ENCODE measurements around the gene PLXNA2.

The PLXNA2 gene

GRCh38 chr1:208230668-208231529 is 13.3 kb downstream of the PLXNA2 start:
- TF ChIP-seq GATA2 (IDR thresholded peaks at IDR 0.05; ENCODE audit: low read depth, low read length) = no peak
- TF ChIP-seq GATA3 (IDR thresholded peaks at IDR 0.05; ENCODE audit: low read depth, low read length) = no peak

DNA sequence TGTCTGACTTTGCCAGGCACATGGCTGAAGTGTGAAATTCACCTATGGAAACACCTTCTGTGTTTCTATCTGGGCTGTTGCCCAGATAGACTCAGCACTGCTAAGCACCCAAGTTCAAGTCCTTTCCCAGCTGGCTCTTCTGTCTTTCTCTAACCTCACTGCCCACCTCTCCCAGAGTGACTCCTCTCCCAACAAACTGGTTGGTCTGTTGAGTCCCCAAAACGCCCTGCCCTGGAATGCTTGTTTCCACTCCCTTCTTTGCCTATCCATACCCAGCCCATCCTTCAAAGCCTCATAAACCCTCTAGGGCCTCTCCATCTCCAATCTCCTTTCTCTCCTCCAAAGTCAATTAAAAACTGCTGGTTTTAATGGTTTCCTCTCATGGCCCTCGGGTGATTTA is 15.6 kb downstream of the PLXNA2 start:
- no peak for TF ChIP-seq GATA2 (IDR thresholded peaks at IDR 0.05; ENCODE audit: low read depth, low read length)
- TF ChIP-seq GATA3 (IDR thresholded peaks at IDR 0.05; ENCODE audit: low read depth, low read length) = no peak

- no peak for TF ChIP-seq GATA2 (IDR thresholded peaks at IDR 0.05; ENCODE audit: low read depth, low read length)
- TF ChIP-seq GATA3 (IDR thresholded peaks at IDR 0.05; ENCODE audit: low read depth, low read length) = no peak
Measured at GRCh38 chr1:208228026-208228425, 16.2 kb downstream of the PLXNA2 start.

DNA sequence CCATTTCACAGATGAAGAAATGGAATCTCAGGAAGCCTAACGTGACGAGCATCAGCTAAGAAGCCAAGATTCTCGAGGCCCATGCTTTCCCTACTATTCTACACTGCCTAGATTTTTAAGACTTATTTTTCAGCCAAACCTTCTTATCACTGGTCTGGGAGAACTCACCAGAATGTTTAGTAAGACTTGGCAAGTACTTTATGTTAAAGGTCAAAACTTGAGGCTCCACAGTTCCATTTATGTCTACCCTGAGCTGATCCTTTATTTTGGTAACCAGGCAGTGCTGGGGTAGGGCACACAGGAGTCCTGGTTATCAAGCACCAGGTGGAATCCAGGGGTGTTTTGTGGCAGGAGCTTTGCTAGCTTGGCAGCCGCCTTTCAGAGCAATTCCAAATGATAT is 16.8 kb downstream of the PLXNA2 start:
- TF ChIP-seq GATA3 (IDR thresholded peaks at IDR 0.05; ENCODE audit: low read depth, low read length) (no peak), GATA2 (IDR thresholded peaks at IDR 0.05; ENCODE audit: low read depth, low read length) (no peak)

GRCh38 chr1:208225954-208226937 is 17.9 kb downstream of the PLXNA2 start:
- TF ChIP-seq GATA2 (IDR thresholded peaks at IDR 0.05; ENCODE audit: low read depth, low read length) = no peak
- no peak for TF ChIP-seq GATA3 (IDR thresholded peaks at IDR 0.05; ENCODE audit: low read depth, low read length)

DNA sequence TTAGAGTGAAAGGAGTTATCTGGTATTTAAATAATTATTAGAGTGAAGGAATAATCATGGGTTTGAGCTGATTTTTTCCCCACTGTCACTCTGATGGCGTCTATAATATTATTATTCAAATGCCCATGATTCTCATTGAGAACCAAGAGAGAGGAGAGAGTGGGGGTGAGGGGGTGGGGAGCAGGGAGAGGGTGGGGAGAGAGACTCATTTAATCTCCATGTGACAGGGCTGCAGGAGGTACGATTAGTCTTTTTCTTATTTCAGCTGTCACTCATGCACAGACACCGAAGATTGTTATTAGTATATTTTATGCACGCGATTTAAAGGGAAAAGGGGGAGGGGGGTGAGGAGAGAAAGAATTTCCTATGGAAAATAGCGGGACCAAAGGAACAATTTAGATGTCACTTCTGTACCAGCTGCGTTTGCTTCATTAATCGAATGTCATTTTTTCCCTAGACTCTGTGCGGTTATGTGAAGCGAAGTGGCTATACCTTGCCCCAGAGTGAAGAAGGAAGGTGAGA is 19.9 kb downstream of the PLXNA2 start:
- no peak for TF ChIP-seq GATA3 (IDR thresholded peaks at IDR 0.05; ENCODE audit: low read depth, low read length)
- no peak for TF ChIP-seq GATA2 (IDR thresholded peaks at IDR 0.05; ENCODE audit: low read depth, low read length)

DNA sequence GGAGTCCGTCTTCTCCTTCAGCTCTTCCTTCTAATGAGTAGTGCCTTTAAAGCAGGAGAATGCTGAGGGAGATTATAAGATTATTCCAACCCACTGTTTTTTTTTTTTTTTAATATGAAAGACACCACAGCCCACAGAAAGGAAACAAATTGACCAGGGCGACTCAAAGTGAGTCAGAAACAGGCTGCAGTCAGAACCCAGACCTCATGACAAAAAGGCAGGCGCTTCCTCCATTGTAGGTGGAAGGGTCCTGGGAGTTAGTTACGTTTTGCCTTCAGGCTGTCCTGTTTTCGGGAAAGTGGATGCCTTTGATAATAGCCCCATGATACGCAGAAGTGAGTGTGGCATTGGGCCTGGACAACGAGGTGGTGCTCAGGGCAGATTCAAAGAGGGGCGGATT is 21.0 kb downstream of the PLXNA2 start:
- TF ChIP-seq GATA3 (IDR thresholded peaks at IDR 0.05; ENCODE audit: low read depth, low read length) = no peak
- TF ChIP-seq GATA2 (IDR thresholded peaks at IDR 0.05; ENCODE audit: low read depth, low read length) = no peak

- TF ChIP-seq GATA2 (IDR thresholded peaks at IDR 0.05; ENCODE audit: low read depth, low read length) = no peak
- no peak for TF ChIP-seq GATA3 (IDR thresholded peaks at IDR 0.05; ENCODE audit: low read depth, low read length)
Measured at GRCh38 chr1:208222376-208223126, 21.6 kb downstream of the PLXNA2 start.

- no peak for TF ChIP-seq GATA3 (IDR thresholded peaks at IDR 0.05; ENCODE audit: low read depth, low read length)
- no peak for TF ChIP-seq GATA2 (IDR thresholded peaks at IDR 0.05; ENCODE audit: low read depth, low read length)
Measured at GRCh38 chr1:208221291-208221622, 22.9 kb downstream of the PLXNA2 start.

- no peak for TF ChIP-seq GATA3 (IDR thresholded peaks at IDR 0.05; ENCODE audit: low read depth, low read length)
- TF ChIP-seq GATA2 (IDR thresholded peaks at IDR 0.05; ENCODE audit: low read depth, low read length) = no peak
Measured at GRCh38 chr1:208219659-208220282, 24.4 kb downstream of the PLXNA2 start.

- TF ChIP-seq GATA2 (IDR thresholded peaks at IDR 0.05; ENCODE audit: low read depth, low read length) (no peak), GATA3 (IDR thresholded peaks at IDR 0.05; ENCODE audit: low read depth, low read length) (no peak)
Measured at GRCh38 chr1:208219098-208219658, 25.0 kb downstream of the PLXNA2 start.

DNA sequence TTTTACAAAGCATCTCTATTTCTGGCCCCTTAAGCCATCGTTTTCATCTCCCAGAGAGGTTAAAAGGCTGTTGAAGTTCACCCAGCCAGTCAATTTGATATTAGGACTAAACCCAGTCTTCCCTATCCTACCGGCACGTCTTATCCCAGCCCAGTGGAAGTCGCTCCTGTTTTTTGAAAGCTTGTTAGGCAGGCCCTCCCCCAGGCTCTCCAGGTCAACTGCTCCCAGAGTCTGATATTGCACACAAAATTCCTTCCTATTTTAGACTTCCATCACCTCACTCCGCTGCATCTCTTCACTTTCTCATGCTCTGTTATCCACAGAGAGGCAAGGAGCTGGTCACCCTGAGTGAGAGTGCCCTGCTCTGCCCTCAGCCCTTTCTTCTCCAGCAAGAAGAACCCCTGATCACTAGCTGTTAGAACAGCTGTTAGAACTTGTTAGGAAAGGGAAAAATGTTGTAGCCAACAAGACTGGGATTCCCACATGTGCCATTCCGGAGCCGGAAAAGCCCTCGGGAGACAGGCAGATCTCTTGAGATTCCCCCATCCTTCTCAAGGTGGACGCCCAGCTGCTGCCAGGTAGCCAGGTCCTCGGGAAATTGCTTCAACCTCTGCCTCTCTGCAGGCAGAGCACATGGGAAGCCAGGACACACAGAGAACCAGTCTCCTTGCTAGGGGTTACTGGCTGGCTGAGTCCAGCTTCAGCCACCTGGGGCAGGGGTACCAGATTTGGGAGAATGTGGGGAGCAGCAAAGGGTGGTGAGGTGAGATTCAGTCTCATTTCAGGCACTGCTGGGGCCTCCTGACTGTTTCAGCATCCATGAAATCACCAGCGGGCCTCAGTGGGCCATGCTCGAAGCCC is 25.7 kb downstream of the PLXNA2 start:
- TF ChIP-seq GATA3 (IDR thresholded peaks at IDR 0.05; ENCODE audit: low read depth, low read length) (no peak), GATA2 (IDR thresholded peaks at IDR 0.05; ENCODE audit: low read depth, low read length) (no peak)
